Left lung (tissue), 10 donors: ENCODE measurements around the gene ANXA6. TPM values are rescaled to one million over a fixed set of nuclear protein-coding genes. Genes with fewer than 3 reads are reported as not detected.

Experiments used
- ATAC-seq: fragments of 200-7000 bp; cut with Tn5 transposase; one replicate; pipeline ENCODE4 v1.9.1; 2020; ENCODE audit warnings: moderate library complexity
- DNase-seq, 4 donors: peaks; one replicate each; pipeline ENCODE4 v3.0.0-alpha.2; 2013 to 2020
- H3K27ac ChIP-seq, 2 donors: fragments of 200-600 bp; sonication (generic) in 1 of 2; one replicate each; pipeline versions ENCODE4 v1.5.0 to v1.8.0; 2020 to 2021
- H3K27me3 ChIP-seq, 2 donors: fragments of 200-600 bp; sonication (generic) in 1 of 2; one replicate each; pipeline versions ENCODE4 v1.5.0 to v1.8.0; 2020 to 2021
- H3K36me3 ChIP-seq, 2 donors: fragments of 200-600 bp; sonication (generic) in 1 of 2; one replicate each; pipeline versions ENCODE4 v1.5.0 to v1.8.0; 2020 to 2021
- H3K4me1 ChIP-seq, 2 donors: fragments of 200-600 bp; one replicate each; pipeline ENCODE4 v1.8.0; 2021
- H3K4me3 ChIP-seq, 2 donors: fragments of 200-600 bp; sonication (generic) in 1 of 2; one replicate each; pipeline versions ENCODE4 v1.5.0 to v1.8.0; 2020 to 2021; ENCODE audit warnings: mild to moderate bottlenecking in 1 of 2
- H3K9me3 ChIP-seq, 2 donors: fragments of 200-600 bp; sonication (generic) in 1 of 2; one replicate each; pipeline versions ENCODE4 v1.5.0 to v1.8.0; 2020 to 2021
- CTCF ChIP-seq, 2 donors: fragments of 200-600 bp; sonication (generic) in 1 of 2; IDR thresholded peaks; one replicate each; pipeline versions ENCODE4 v1.5.0 to v1.8.0; 2021; ENCODE audit warnings: antibody characterized with exemption in 2 of 2
- intact Hi-C, 2 donors: fragments of 100-400 bp; cut with DNase I; formaldehyde crosslinking; loops; one replicate each; pipeline versions ENCODE4 v1.11.2 to v1.14.2; 2022
- polyA plus RNA-seq, 6 donors: library from polyadenylated mRNA; unstranded; fragments of 120-200 nt; gene quantifications; one replicate each; pipeline ENCODE4 v1.2.1, GENCODE V29; 2013; ENCODE audit not compliant: insufficient read length in 6 of 6
- total RNA-seq, 2 donors: library from RNA; stranded (reverse); fragmentation: NEBNext Ultra II Directional; extraction: Animal tissue kit (Norgen Biotek cat#: 25700); gene quantifications; one replicate each; pipeline ENCODE4 v1.2.1, GENCODE V29; 2021
- donor health status: DM: no; HTN: yes; CAD: no.
- donor health status: DM: no; HTN: no; CAD: no.

ANXA6 gene
- total and polyA plus RNA-seq, 8 donors, result 188 to 303 (median 291) TPM

DNA sequence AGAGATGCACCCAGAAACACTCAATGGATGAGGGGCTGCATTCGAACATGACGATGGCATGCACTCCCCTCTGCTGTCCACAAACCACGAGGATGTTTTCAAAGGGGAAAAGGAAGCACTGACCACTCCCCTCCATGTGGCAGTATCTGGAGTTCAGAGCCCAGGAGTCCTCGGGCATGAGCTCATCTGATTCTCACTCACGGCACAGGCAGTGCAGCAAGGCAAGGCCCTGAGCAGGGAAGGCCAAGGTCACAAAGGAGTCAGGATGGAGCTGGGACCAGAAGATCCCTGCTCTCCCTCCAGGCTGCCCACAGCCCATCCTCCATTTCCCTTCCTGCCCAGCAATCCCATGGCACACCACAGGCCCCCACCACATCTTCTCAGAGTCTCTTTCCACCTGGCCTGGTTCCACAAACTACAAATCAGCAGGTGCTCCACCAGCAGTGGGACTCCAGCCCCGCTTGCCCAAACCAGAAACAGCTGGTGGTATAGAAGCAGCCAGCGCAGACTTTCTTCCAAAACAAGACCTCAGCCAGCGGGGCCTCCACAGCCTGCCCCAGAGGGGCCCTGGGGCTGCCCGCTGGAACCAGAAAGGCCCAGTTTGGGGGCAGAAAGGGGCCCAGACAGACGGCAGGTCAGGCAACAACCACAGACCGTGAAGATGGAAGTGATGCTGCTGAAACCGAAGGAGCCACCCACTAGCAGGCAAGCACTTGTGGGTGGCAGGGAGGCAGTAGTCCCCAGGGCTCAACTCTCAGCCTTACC, 89.0 kb downstream of the ANXA6 start:
- Histone ChIP-seq H3K27me3 (no peaks in the 10 kb centered on the region), H3K36me3 (peaks cover 0 to 56% of the 10 kb centered on the region in 2 donors), H3K4me1 (peaks cover 24 to 93% of the 10 kb centered on the region in 2 donors), H3K4me3 (no peak overlapping the region), H3K9me3 (no peaks in the 10 kb centered on the region), H3K27ac (peak overlapping the region; percentile 7 to 59)
- TF ChIP-seq CTCF (IDR thresholded peaks at IDR 0.05), result no peak
- ATAC-seq (no peak), DNase-seq (no peak)
- intact Hi-C loops, result no loop called here

- peak overlapping the region; percentile 7 to 59 for H3K27ac ChIP-seq
- no peaks in the 10 kb centered on the region for H3K27me3 ChIP-seq
- intact Hi-C loops, result no loop called here
- H3K9me3 ChIP-seq, result no peaks in the 10 kb centered on the region
- no peak for TF ChIP-seq CTCF (IDR thresholded peaks at IDR 0.05)
- H3K4me1 ChIP-seq, result peaks cover 32 to 97% of the 10 kb centered on the region in 2 donors
- DNase-seq (no peak), ATAC-seq (no peak)
- H3K36me3 ChIP-seq, result peaks cover 0 to 62% of the 10 kb centered on the region in 2 donors
- no peak overlapping the region for H3K4me3 ChIP-seq
Measured at GRCh38 chr5:151067632-151068432, 89.7 kb downstream of the ANXA6 start.

DNA sequence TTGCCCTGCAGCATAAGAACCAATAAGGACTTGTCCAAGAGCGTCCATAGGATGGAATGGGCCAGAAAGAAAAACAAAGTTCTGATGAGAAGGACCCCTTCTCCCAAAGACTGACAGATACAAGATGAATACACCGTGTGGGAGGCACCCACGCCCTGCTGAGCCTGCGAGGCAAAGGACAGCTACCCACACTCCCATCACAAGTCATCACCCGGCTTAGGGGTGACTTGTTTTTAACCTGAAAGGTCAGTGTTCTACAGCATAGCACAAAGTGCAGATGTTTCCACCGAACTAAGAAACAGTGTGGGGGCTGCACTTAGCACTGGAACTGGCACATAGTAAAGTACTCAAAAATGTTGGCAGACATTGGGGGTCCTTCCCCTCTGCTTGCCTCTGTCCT, 90.7 kb downstream of the ANXA6 start:
- Histone ChIP-seq H3K9me3 (no peaks in the 10 kb centered on the region), H3K4me3 (no peak overlapping the region), H3K36me3 (peaks cover 0 to 69% of the 10 kb centered on the region in 2 donors), H3K4me1 (peaks cover 26 to 99% of the 10 kb centered on the region in 2 donors), H3K27ac (peak overlapping the region in 1 of 2 donors; percentile 59), H3K27me3 (no peaks in the 10 kb centered on the region)
- intact Hi-C loops, result no loop called here
- DNase-seq, result no peak
- no peak for ATAC-seq
- no peak for TF ChIP-seq CTCF (IDR thresholded peaks at IDR 0.05)

DNA sequence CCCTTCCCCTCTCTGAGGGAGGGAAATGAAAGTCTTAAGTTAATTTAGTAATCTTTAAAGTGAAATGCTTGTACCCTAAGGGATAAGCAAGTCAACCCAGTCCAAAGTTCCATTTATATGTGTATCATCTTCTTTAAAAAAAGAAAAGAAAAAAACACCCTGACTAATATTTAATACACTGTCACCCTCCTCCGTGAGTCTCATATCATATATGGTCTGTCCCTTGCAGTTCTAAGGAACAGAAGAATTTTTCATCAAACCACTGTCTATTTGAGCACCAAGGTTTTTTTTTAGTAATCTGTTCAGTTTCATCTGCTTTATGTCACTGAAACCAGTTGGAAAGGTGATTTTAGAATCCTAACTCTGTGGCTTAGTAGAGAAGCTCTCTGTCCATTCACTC, 92.0 kb downstream of the ANXA6 start:
- intact Hi-C loops, result no loop called here
- no peak for ATAC-seq

More for the DNA sequence above, 92.0 kb downstream of the ANXA6 start:
- no peaks in the 10 kb centered on the region for H3K9me3 ChIP-seq
- H3K27ac ChIP-seq, result peak overlapping the region in 1 of 2 donors; percentile 7
- H3K36me3 ChIP-seq, result peaks cover 0 to 74% of the 10 kb centered on the region in 2 donors
- H3K27me3 ChIP-seq, result no peaks in the 10 kb centered on the region
- no peak overlapping the region for H3K4me3 ChIP-seq
- no peak for DNase-seq
- no peak for TF ChIP-seq CTCF (IDR thresholded peaks at IDR 0.05)
- H3K4me1 ChIP-seq, result peaks cover 31 to 99% of the 10 kb centered on the region in 2 donors
